MG63 (cell line): ENCODE measurements around the gene BTBD1. TPM values are rescaled to one million over a fixed set of nuclear protein-coding genes. Genes with fewer than 3 reads are reported as not detected.
"Not testable (repeated sequence)": the region's sequence is repeated elsewhere in the genome, so short reads cannot be mapped to it uniquely, and the experiment has no call there.

Experiments
- DNase-seq: peaks from one replicate; pipeline ENCODE4 v3.0.0-alpha.2; 2020
- H3K27me3 ChIP-seq: fragments of 250-450 bp; sonication (Bioruptor Pico); 2 replicates; pipeline ENCODE4 v1.5.1; 2020; ENCODE audit warnings: mild to moderate bottlenecking, moderate library complexity
- H3K36me3 ChIP-seq: fragments of 250-450 bp; sonication (Bioruptor Pico); 2 replicates; pipeline ENCODE4 v1.5.1; 2020; ENCODE audit warnings: mild to moderate bottlenecking, moderate library complexity
- H3K4me3 ChIP-seq: fragments of 250-450 bp; sonication (Bioruptor Pico); 2 replicates; pipeline ENCODE4 v1.5.1; 2020; ENCODE audit warnings: mild to moderate bottlenecking, moderate library complexity
- H3K9me3 ChIP-seq: fragments of 250-450 bp; sonication (Bioruptor Pico); 2 replicates; pipeline ENCODE4 v1.5.1; 2020; ENCODE audit warnings: mild to moderate bottlenecking, moderate library complexity
- total RNA-seq: library from RNA; depleted of rRNA; stranded (reverse); fragments of >200 nt; shearing (Covaris generic); gene quantifications from 2 replicates; pipeline ENCODE4 v1.2.3, GENCODE V29; 2014; ENCODE audit warnings: low replicate concordance

BTBD1 gene
- total RNA-seq, 1 experiment from 2014 or later, result 90.8 TPM

DNA sequence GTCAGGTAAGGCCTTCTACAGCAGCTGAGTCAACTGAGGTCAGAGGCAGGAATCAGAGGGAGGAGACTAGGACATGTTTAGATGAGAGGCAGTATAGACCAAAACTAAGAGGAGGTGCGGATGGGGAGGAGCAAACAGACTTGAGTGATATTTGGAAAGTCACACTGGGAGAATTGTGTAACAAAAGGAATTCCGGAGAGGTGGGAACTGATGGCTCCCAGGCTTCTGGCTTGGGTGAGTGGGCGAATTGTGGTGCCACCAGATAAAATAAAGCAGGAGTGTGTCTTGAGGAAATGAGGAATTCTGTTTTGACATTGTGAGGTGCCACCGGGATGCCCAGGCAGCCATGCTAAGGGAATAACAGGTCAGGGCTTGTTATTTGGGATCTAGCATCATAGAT, 37.1 kb upstream of the BTBD1 start:
- no peaks in the 10 kb centered on the region for H3K36me3 ChIP-seq
- H3K9me3 ChIP-seq, result no peaks in the 10 kb centered on the region
- DNase-seq, result no peak
- no peak overlapping the region for H3K4me3 ChIP-seq
- peaks cover 2% of the 10 kb centered on the region; the same call in 1 of the 2 replicates for H3K27me3 ChIP-seq

DNA sequence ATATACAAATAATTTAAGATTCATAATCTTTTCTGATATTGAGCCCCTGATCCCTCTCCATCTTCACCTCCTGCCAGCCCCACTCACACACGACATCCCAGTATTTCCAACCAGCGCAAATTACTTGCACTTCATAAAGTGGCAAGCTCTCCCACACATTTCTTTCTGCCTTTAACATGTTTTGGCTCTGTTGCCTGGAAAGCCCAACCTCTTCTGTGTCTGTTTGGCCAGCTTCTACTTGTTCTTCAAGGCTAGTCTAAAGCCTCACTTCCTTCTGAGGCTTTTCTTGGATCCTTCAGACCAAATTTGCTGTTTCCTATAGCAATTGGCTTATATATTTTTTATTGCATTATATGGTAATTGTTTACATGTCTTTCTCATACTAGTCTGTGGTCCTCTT, 35.3 kb upstream of the BTBD1 start:
- peaks cover 13% of the 10 kb centered on the region for H3K9me3 ChIP-seq
- H3K36me3 ChIP-seq, result no peaks in the 10 kb centered on the region
- H3K4me3 ChIP-seq, result no peak overlapping the region
- DNase-seq, result no peak
- H3K27me3 ChIP-seq, result peaks cover 6% of the 10 kb centered on the region; the same call in 1 of the 2 replicates

DNA sequence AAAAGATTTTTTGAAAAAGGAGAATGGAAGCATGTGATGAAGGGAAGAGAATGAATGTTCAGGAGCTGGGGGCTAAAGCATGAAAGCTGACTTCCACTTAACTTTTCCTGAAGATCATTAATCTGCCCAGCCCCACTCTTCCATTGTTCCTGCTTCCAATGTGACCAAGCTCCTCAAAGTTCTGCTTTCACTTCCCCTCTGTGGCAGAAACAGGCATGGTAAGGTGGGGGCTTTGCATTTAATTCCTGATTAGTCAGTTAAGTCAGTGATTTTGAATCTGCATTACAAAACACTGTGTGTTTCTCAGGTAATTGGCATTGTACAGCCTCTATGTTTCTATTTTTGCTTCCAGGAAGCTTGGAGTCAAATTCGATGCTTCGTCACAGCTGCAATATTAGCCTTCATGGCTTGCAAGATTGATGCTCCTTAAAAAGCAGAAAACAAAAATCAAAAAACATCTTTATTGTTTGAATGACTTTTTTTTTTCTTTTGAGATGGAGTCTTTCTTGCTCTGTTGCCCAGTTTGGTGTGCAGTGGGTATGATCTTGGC, 33.1 kb upstream of the BTBD1 start:
- no peak for DNase-seq
- H3K4me3 ChIP-seq, result no peak overlapping the region
- no peaks in the 10 kb centered on the region for H3K36me3 ChIP-seq
- H3K27me3 ChIP-seq, result peaks cover 6% of the 10 kb centered on the region
- peaks cover 16% of the 10 kb centered on the region for H3K9me3 ChIP-seq

DNA sequence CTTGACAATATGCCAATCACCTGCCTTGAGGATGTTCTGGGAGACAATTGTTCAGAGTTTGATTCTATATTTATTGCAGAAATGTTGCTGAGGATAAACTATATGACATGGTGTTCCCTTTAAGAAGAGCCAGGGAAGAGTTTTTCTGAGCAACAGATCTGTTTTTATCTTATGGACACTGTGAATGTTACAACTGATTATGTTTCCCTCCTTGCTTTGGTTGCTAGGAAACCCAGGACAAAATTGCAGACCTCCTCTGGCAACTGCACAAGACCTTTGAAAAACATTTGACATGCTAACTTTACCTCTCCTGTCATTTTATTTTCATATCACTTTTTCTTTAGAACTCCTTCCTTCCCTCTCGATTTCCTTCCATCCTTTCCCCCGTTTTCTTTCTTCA, 32.2 kb upstream of the BTBD1 start:
- Histone ChIP-seq H3K9me3 (peaks cover 16% of the 10 kb centered on the region), H3K36me3 (no peaks in the 10 kb centered on the region), H3K27me3 (peaks cover 6% of the 10 kb centered on the region), H3K4me3 (no peak overlapping the region)
- DNase-seq, result no peak

DNA sequence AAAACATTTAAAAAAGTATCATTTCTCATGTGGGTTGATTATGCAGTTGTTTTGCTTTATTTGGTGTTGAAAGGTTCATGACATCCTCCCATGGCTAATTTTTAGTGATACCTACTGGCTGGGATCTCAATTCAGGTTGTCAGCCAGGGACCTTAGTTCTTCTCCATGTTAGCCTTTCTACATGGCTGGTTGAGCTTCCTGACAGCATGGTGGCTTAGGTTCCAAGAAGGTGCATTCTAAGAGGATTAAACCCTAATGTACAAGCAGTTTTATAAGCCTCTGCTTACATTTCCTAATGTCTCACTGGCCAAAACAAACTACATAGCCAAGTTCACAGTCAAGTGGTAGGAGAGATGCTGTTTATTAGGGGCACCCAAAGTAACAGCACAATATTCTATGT, 31.0 kb upstream of the BTBD1 start:
- Histone ChIP-seq H3K36me3 (no peaks in the 10 kb centered on the region), H3K9me3 (peaks cover 16% of the 10 kb centered on the region), H3K27me3 (peaks cover 6% of the 10 kb centered on the region), H3K4me3 (no peak overlapping the region)
- DNase-seq, result no peak

DNA sequence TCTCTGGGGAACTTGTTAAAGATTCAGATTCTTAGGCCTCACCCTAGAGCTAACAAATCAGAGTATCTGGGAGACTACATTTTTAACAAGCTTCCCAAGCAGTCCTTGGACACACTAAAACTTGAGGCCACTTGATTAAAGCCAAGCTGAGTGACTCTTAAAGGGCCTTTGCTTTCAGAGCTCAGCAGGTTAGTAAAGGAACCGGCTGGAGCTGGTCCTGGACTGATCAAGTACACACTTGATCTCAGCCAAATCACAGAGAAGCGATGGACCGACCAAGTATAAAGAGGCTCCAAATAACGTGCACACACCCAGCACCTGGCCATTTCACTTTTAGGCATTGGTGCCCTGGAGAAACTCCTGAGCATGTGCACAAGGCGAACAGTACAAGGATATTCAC, 27.5 kb upstream of the BTBD1 start:
- H3K27me3 ChIP-seq, result peaks cover 5% of the 10 kb centered on the region
- DNase-seq, result no peak
- H3K36me3 ChIP-seq, result no peaks in the 10 kb centered on the region
- peaks cover 16% of the 10 kb centered on the region for H3K9me3 ChIP-seq
- H3K4me3 ChIP-seq, result no peak overlapping the region

DNA sequence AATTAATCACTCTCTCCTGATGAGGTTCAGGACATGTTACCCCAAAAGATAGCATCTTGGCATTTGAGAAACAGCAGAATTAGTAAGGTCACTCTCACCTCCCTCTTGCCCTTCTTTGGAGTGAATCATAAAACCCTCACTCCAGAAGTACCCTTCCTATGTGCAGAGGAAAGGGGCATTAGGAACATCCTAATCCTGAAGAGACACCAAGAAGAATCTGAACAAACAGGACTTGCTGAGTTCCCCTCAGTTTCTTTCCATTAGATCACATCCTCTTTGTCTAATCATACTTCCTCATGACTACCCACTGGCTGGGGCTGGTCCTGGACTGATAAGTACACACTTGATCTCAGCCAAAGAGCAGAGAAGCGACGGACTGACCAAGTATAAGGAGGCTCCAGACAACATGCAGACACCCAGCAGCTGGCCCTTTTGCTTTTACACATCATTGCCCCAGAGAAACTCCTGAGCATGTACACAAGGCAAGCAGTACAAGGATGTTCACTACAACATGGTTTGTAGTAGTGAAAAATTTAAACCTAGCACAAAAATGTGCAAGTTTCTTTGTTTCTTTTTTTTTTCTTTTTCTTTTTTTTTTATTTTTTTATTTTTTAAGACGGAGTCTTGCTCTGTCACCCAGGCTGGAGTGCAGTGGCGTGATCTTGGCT, 25.4 kb upstream of the BTBD1 start:
- Histone ChIP-seq H3K27me3 (no peaks in the 10 kb centered on the region; the same call in none of the 2 replicates), H3K4me3 (no peak overlapping the region), H3K36me3 (no peaks in the 10 kb centered on the region), H3K9me3 (peaks cover 4% of the 10 kb centered on the region)
- DNase-seq, result no peak

DNA sequence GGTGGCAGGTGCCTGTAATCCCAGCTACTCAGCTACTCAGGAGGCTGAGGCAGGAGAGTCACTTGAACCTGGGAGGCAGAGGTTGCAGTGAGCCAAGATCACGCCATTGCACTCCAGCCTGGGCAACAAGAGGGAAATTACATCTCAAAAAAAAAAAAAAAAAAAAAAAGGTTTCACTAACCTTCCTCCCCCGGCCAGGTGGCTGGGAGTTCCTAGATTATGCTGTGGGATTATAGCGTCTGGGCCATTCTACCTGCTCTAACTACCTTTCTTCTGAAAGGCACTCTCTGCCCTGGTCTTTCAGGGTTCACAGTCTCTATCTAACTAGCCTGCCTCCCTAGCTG, 24.9 kb upstream of the BTBD1 start:
- H3K4me3 ChIP-seq, H3K9me3 ChIP-seq, DNase-seq, H3K36me3 ChIP-seq, H3K27me3 ChIP-seq: not testable (repeated sequence)

DNA sequence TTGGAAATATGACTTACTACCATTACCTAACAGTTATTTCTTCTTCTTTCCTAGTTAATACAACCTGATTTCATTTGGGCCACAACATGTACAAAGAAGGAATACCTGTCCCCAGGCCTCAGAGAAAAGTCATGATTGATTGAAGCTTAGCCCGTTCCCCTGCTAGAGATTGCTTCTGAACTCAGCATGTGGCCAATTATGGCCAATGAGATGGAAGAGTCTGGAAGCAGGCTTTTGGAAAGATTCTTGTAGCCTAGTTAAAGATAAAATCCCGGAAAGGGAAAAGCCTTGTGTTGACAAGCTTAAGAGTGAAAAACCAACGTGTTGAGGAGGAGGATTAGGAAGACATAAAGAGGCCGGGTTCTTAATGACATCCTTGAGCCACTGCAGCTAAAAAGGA, 23.4 kb upstream of the BTBD1 start:
- no peaks in the 10 kb centered on the region for H3K9me3 ChIP-seq
- no peak for DNase-seq
- H3K36me3 ChIP-seq, result no peaks in the 10 kb centered on the region
- no peaks in the 10 kb centered on the region; the same call in 1 of the 2 replicates for H3K27me3 ChIP-seq
- no peak overlapping the region for H3K4me3 ChIP-seq

DNA sequence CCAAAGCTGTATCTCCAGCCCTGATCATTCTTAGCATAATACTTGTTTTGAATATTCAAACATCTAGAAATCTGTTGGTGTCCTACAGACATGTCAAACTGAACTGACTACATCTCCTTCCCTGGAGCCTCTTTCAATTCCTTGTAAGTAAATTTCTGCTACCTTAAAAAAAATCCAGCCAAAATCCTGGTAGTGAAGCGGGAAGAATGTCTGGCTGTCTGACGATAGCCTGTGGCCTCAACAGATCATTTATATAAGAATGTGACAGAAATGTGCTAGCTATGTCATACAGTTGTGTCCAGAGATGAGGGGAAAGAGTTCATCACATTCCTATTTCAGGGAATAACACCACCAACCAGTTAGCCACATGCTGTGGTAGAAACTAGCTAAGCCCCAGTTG, 21.8 kb upstream of the BTBD1 start:
- Histone ChIP-seq H3K27me3 (no peaks in the 10 kb centered on the region; the same call in 1 of the 2 replicates), H3K9me3 (peaks cover 1% of the 10 kb centered on the region; the same call in 1 of the 2 replicates), H3K36me3 (no peaks in the 10 kb centered on the region), H3K4me3 (no peak overlapping the region)
- DNase-seq, result no peak

DNA sequence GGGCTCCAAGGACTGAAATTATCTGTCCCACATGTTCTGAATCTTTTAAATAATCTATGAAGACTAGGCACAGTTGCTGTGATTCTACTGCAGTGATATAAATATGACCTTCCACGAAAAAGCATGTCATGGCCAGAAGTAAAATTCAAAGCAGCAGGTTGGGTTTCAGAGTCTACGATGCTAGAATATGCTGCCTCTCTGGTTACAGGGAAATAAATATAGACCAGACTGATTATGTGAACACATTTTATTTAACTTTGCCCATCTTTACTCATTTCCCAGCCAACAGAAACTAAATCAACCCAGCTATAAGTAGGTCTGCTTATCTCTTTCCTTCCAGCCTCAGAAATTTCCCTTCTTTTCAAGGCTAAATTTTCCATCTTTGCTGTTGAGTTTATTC, 20.5 kb upstream of the BTBD1 start:
- Histone ChIP-seq H3K4me3 (no peak overlapping the region), H3K36me3 (no peaks in the 10 kb centered on the region), H3K9me3 (peaks cover 2% of the 10 kb centered on the region; the same call in 1 of the 2 replicates), H3K27me3 (no peaks in the 10 kb centered on the region; the same call in 1 of the 2 replicates)
- no peak for DNase-seq

DNA sequence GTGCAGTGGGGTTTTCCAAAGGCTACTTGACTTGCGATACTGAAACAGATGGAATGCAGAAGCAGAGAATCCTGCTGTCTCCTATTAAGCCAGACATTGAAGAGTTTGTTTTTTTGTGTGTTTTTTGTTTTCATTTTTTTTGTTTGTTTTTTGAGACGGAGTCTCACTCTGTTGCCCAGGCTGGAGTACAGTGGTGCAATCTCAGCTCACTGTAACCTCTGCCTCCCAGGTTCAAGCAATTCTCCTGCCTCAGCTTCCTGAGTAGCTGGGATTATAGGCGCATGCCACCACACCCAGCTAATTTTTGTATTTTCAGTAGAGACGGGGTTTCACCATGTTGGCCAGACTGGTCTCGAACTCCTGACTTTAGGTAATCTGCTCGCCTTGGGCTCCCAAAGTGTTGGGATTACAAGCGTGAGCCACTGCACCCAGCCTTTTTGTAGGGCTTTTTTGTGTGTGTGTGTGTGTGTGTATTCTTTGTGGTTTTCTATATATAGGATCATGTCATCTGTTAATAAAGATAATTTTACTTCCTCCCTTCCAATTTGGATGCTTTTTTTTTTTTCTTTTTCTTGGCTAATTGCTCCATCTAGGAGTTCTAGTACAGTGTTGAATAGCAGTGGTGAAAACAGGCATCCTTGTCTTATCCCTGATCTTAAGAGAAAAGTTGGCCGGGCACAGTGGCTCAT, 19.0 kb upstream of the BTBD1 start:
- not testable (repeated sequence) for H3K4me3 ChIP-seq, H3K9me3 ChIP-seq, H3K27me3 ChIP-seq, H3K36me3 ChIP-seq, DNase-seq

DNA sequence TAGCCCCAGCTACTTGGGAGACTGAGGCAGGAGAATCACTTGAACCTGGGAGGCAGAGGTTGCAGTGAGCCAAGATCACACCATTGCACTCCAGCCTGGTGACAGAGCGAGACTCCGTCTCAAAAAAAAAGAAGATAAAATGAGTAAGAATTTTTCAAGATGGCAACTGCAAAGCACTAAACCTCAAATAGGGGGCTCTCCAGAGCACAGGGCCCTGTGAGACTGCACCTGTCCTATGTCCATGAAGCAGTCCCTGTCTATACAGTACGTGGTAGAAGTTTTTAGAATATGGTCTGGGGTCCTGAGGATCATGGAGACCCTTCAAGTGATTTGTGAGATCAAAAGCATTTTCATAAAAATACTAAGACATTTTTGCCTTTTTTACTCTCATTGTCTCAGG, 18.4 kb upstream of the BTBD1 start:
- H3K27me3 ChIP-seq, DNase-seq, H3K36me3 ChIP-seq, H3K9me3 ChIP-seq, H3K4me3 ChIP-seq: not testable (repeated sequence)

DNA sequence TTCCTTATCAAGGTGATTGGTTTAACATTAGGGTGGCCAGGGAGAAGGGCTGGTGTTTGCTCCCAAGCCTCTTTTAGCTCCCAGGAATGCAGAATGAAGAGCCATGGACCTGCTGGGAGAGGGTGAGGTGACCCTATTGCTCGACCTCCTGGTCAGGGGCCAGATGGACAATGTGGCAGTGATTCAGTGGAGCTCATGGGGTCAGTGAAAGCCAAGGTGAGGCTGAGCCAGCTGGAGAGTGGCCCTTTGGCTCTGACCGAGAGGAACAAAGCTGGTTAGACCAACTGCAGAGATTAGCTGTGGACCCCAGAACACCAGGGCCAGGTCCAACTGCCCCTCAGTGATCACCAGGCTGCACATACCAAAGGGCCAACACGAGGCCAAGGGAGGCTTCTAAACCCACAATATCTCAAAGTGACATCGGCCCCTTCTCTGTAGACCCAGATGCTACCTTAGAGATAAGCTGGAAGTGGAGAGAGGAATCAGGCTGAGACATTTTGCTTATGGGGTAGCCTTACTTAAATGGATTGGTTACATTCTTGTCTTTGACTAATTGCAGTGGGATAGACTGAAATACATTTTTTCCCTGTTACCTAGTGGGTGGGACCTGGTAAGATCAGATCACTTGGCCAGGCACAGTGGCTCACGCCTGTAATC, 15.8 kb upstream of the BTBD1 start:
- H3K27me3 ChIP-seq, result peaks cover 32% of the 10 kb centered on the region
- no peaks in the 10 kb centered on the region for H3K36me3 ChIP-seq
- DNase-seq, result no peak
- H3K9me3 ChIP-seq, result peaks cover 2% of the 10 kb centered on the region; the same call in 1 of the 2 replicates
- H3K4me3 ChIP-seq, result no peak overlapping the region

DNA sequence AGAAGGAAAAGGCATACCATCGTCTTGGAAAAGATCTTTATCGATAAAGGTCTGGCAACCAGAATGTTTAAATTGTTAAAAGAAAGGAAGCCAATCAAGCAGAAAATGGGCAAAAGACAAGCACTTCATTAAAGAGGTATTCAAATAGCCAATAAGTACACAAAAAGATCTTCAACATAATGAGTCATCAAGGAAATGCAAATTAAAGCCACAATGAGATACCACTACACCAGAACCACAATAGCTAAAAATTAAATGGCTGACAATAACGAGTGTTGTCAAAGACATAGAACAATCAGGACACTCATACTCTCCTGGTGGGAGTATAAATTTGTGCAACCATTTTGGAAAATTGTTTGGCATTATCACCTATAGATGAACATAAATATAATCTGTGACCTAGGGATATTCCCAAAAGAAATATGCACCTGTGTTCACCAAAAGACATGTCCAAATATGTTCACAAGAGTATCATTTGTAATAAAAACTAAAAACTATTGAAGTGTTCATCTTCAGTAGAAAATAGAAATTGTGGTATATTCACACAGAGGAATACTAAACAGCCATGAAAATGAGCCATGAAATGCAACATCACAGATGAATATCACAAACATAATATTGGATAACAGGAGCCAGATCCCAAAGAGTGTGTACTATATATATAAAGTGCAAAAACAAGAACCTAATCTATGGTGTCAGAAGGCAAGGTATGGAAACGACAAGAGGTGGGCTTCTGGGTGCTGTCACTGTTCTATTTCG, 14.4 kb upstream of the BTBD1 start:
- no peaks in the 10 kb centered on the region for H3K36me3 ChIP-seq
- DNase-seq, result no peak
- H3K9me3 ChIP-seq, result peaks cover 2% of the 10 kb centered on the region; the same call in 1 of the 2 replicates
- H3K27me3 ChIP-seq, result peaks cover 40% of the 10 kb centered on the region
- no peak overlapping the region for H3K4me3 ChIP-seq

DNA sequence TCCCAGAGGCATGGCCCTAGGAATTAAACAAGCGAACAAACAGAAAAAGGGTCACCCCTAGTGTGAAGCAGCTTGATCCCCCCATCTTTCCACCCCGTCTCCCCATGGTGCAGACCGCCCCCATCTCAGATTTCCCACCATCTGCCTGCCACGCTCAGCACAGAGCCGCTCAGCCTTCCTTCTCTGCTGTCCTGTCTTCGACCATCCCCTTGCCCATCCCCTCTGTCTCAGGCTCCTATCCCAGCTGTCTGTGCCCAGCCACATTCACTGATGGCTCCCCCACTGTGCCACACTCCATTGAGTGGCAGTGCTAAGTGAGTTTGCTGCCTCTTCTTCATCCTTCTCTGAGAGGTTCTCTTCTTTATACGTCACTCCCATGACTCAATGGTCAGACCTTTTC, 11.7 kb upstream of the BTBD1 start:
- no peak overlapping the region for H3K4me3 ChIP-seq
- no peaks in the 10 kb centered on the region for H3K36me3 ChIP-seq
- peaks cover 40% of the 10 kb centered on the region for H3K27me3 ChIP-seq
- peaks cover under 1% of the 10 kb centered on the region for H3K9me3 ChIP-seq
- no peak for DNase-seq
